ENCODE data around the gene FOXE1.

FOXE1 gene

DNA sequence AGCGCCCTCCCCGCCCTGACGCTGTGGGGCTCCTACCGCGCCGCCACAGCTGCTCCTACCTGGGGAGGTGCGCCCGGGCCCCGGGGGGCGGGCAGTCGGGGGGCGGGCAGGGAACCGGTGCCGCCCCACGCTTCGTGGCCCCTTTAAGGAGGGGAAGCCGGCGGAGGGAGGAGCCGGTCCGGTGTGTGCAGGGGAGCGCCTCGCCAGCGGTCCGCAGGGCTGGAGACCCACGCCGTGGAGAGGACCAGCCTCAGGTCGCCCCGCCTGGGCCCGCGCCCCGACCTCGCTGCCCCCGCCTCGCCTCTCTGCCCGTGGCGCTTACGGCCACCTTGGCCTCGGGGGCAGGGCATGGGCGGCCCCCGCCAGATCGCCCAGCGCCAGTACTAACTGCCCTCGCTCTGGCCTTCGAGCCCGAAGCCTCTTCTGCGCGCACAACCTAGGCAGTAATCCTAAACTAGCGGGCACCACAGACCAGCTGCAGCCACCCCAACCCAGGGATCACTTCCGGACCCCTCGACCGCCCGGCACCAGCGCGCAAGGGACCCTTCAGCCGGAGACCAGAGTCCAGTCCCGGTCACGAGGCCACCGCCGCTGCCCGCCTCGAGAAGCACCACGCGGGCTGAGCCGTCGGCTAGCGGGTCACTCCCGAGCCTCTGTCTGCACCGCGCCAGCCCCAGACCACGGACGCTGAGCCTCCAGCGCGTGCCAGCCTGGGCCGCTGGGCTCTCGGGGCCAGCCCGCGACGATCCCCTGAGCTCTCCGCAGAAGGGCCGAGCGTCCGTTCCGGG lies at the start of gene FOXE1:
TSS of gene FOXE1 (plus strand) at position 171 of the 788 bp plus-strand sequence. CDS start 689 bp downstream, outside the sequence.
- Histone ChIP-seq H3K4me3 (ENCODE audit: low read length in 2 of 2) (peak within 1 kb of the TSS; percentile 20 to 30), H3K9me3 (ENCODE audit: control insufficient read depth in 2 of 2, low read length in 2 of 2) (no peaks in the 10 kb centered on the region), H3K27ac (ENCODE audit: low read depth in 2 of 2, low read length in 2 of 2) (no peak within 1 kb of the TSS), H3K9ac (ENCODE audit: low read depth in 1 of 2, low read length in 2 of 2) (no peak within 1 kb of the TSS), H3K27me3 (ENCODE audit: control insufficient read depth in 2 of 2, insufficient read depth in 2 of 2, low read length in 2 of 2) (peaks cover 64% of the 10 kb centered on the region in 2 donors), H3K4me1 (ENCODE audit: control insufficient read depth in 2 of 2, insufficient read depth in 2 of 2, low read length in 2 of 2) (peaks cover 0 to 4% of the 10 kb centered on the region in 2 donors), H3K36me3 (ENCODE audit: control insufficient read depth in 2 of 2, insufficient read depth in 2 of 2, low read length in 2 of 2) (no peaks in the 10 kb centered on the region)

GRCh38 chr9:97804059-97804365 lies 49.0 kb upstream of the FOXE1 start:
- Histone ChIP-seq H3K9me3 (ENCODE audit: control insufficient read depth in 2 of 2, low read length in 2 of 2) (no peaks in the 10 kb centered on the region), H3K4me3 (ENCODE audit: low read length in 2 of 2) (peak overlapping the region; percentile 40 to 72), H3K4me1 (ENCODE audit: control insufficient read depth in 2 of 2, insufficient read depth in 2 of 2, low read length in 2 of 2) (peaks cover 0 to 2% of the 10 kb centered on the region in 2 donors), H3K9ac (ENCODE audit: low read depth in 1 of 2, low read length in 2 of 2) (no peak overlapping the region), H3K27me3 (ENCODE audit: control insufficient read depth in 2 of 2, insufficient read depth in 2 of 2, low read length in 2 of 2) (peaks cover 3 to 12% of the 10 kb centered on the region in 2 donors), H3K36me3 (ENCODE audit: control insufficient read depth in 2 of 2, insufficient read depth in 2 of 2, low read length in 2 of 2) (no peaks in the 10 kb centered on the region), H3K27ac (ENCODE audit: low read depth in 2 of 2, low read length in 2 of 2) (no peak overlapping the region)

- Histone ChIP-seq H3K9me3 (ENCODE audit: control insufficient read depth in 2 of 2, low read length in 2 of 2) (no peaks in the 10 kb centered on the region), H3K27ac (ENCODE audit: low read depth in 2 of 2, low read length in 2 of 2) (no peak overlapping the region), H3K9ac (ENCODE audit: low read depth in 1 of 2, low read length in 2 of 2) (no peak overlapping the region), H3K27me3 (ENCODE audit: control insufficient read depth in 2 of 2, insufficient read depth in 2 of 2, low read length in 2 of 2) (peaks cover 3 to 12% of the 10 kb centered on the region in 2 donors), H3K4me1 (ENCODE audit: control insufficient read depth in 2 of 2, insufficient read depth in 2 of 2, low read length in 2 of 2) (peaks cover 0 to 2% of the 10 kb centered on the region in 2 donors), H3K4me3 (ENCODE audit: low read length in 2 of 2) (no peak overlapping the region), H3K36me3 (ENCODE audit: control insufficient read depth in 2 of 2, insufficient read depth in 2 of 2, low read length in 2 of 2) (no peaks in the 10 kb centered on the region)
These were observed 46.3 kb upstream of the FOXE1 start for GRCh38 chr9:97806721-97807120.

- H3K27ac ChIP-seq (ENCODE audit: low read depth in 2 of 2, low read length in 2 of 2) = no peak overlapping the region
- H3K9ac ChIP-seq (ENCODE audit: low read depth in 1 of 2, low read length in 2 of 2) = no peak overlapping the region
- H3K4me3 ChIP-seq (ENCODE audit: low read length in 2 of 2) = no peak overlapping the region
- peaks cover 3 to 12% of the 10 kb centered on the region in 2 donors for H3K27me3 ChIP-seq (ENCODE audit: control insufficient read depth in 2 of 2, insufficient read depth in 2 of 2, low read length in 2 of 2)
- no peaks in the 10 kb centered on the region for H3K36me3 ChIP-seq (ENCODE audit: control insufficient read depth in 2 of 2, insufficient read depth in 2 of 2, low read length in 2 of 2)
- H3K4me1 ChIP-seq (ENCODE audit: control insufficient read depth in 2 of 2, insufficient read depth in 2 of 2, low read length in 2 of 2) = peaks cover 0 to 2% of the 10 kb centered on the region in 2 donors
- H3K9me3 ChIP-seq (ENCODE audit: control insufficient read depth in 2 of 2, low read length in 2 of 2) = no peaks in the 10 kb centered on the region
These were observed 45.3 kb upstream of the FOXE1 start for GRCh38 chr9:97807681-97808080.

DNA sequence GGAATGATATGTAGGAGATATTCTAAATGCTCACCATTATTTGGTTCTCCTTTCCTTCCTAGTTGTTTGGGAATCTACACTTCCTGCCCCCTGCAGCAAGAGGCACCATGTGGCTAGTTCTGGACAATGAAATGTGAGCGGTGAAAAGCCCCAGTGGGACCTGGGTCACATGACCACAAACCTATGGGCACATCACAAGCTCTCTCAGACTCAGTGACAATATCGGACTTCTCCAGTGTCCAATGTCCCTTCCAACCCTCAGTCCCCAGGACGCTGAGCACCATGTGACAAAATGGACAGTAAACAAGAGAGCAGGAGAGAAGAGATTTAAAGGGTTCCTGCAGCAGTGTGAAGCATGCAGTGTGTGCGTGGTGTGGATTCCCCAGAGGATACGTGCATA lies 44.6 kb upstream of the FOXE1 start:
- Histone ChIP-seq H3K27me3 (ENCODE audit: control insufficient read depth in 2 of 2, insufficient read depth in 2 of 2, low read length in 2 of 2) (peaks cover 3 to 12% of the 10 kb centered on the region in 2 donors), H3K4me3 (ENCODE audit: low read length in 2 of 2) (no peak overlapping the region), H3K4me1 (ENCODE audit: control insufficient read depth in 2 of 2, insufficient read depth in 2 of 2, low read length in 2 of 2) (no peaks in the 10 kb centered on the region), H3K36me3 (ENCODE audit: control insufficient read depth in 2 of 2, insufficient read depth in 2 of 2, low read length in 2 of 2) (no peaks in the 10 kb centered on the region), H3K9me3 (ENCODE audit: control insufficient read depth in 2 of 2, low read length in 2 of 2) (no peaks in the 10 kb centered on the region), H3K27ac (ENCODE audit: low read depth in 2 of 2, low read length in 2 of 2) (no peak overlapping the region), H3K9ac (ENCODE audit: low read depth in 1 of 2, low read length in 2 of 2) (no peak overlapping the region)

DNA sequence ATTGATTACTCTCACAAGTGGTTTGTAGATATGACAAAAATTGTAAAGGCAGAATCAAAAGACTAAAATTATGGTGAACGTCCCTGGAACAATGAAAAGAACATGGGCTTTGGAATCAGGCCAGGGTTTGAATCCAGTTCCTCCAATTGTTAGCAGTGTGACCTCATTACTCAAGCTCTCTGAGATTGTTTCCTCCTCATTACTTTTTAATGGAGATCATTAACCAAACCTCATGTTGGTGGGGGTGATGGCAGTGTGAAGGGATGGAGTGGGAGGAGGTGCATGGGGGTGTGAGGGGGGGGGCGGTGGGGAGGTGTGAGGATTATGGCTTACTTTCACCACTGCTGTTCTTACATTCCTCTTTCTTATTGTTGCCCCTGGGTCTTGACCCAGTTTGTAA lies 44.1 kb upstream of the FOXE1 start:
- Histone ChIP-seq H3K36me3 (ENCODE audit: control insufficient read depth in 2 of 2, insufficient read depth in 2 of 2, low read length in 2 of 2) (no peaks in the 10 kb centered on the region), H3K9ac (ENCODE audit: low read depth in 1 of 2, low read length in 2 of 2) (no peak overlapping the region), H3K4me1 (ENCODE audit: control insufficient read depth in 2 of 2, insufficient read depth in 2 of 2, low read length in 2 of 2) (no peaks in the 10 kb centered on the region), H3K4me3 (ENCODE audit: low read length in 2 of 2) (no peak overlapping the region), H3K9me3 (ENCODE audit: control insufficient read depth in 2 of 2, low read length in 2 of 2) (no peaks in the 10 kb centered on the region), H3K27me3 (ENCODE audit: control insufficient read depth in 2 of 2, insufficient read depth in 2 of 2, low read length in 2 of 2) (peaks cover 1 to 10% of the 10 kb centered on the region in 2 donors), H3K27ac (ENCODE audit: low read depth in 2 of 2, low read length in 2 of 2) (no peak overlapping the region)

DNA sequence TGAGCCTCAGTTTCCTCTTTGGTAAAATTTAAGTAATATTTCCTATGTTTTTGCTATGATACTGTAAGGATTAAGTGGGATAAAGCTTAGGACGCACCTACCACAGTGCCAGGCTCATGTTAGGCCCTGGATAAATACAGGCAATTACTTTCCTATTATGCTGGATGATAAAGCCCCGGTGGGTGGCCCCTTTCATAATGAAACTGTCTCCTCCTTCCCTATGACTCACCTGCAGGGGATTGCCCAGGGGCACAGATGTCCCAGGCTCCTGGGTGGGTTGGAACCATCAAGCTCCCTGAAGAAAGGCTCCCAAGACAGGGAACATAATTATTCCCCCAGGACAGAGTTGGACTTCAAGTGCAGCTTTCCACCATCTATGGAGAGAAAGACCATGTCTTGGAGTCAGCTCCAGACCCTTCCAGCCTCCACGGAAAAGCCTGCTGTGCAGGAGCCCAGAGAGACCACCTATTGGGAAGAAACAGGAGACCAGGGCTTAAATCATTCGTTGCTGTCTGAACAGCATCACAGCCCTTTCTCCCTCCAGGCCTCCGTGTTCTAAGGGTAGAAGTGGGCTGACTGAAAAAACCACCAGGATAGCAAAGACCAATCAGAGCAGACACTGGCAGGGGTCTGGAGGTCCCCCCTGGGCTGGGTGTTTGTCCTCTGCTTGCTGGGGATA lies 43.2 kb upstream of the FOXE1 start:
- H3K9me3 ChIP-seq (ENCODE audit: control insufficient read depth in 2 of 2, low read length in 2 of 2) = no peaks in the 10 kb centered on the region
- no peak overlapping the region for H3K9ac ChIP-seq (ENCODE audit: low read depth in 1 of 2, low read length in 2 of 2)
- H3K4me1 ChIP-seq (ENCODE audit: control insufficient read depth in 2 of 2, insufficient read depth in 2 of 2, low read length in 2 of 2) = no peaks in the 10 kb centered on the region
- no peak overlapping the region for H3K27ac ChIP-seq (ENCODE audit: low read depth in 2 of 2, low read length in 2 of 2)
- no peaks in the 10 kb centered on the region for H3K36me3 ChIP-seq (ENCODE audit: control insufficient read depth in 2 of 2, insufficient read depth in 2 of 2, low read length in 2 of 2)
- H3K4me3 ChIP-seq (ENCODE audit: low read length in 2 of 2) = no peak overlapping the region
- peaks cover 0 to 4% of the 10 kb centered on the region in 2 donors for H3K27me3 ChIP-seq (ENCODE audit: control insufficient read depth in 2 of 2, insufficient read depth in 2 of 2, low read length in 2 of 2)

GRCh38 chr9:97811533-97812246 lies 41.3 kb upstream of the FOXE1 start:
- no peak overlapping the region for H3K4me3 ChIP-seq (ENCODE audit: low read length in 2 of 2)
- no peaks in the 10 kb centered on the region for H3K9me3 ChIP-seq (ENCODE audit: control insufficient read depth in 2 of 2, low read length in 2 of 2)
- H3K36me3 ChIP-seq (ENCODE audit: control insufficient read depth in 2 of 2, insufficient read depth in 2 of 2, low read length in 2 of 2) = no peaks in the 10 kb centered on the region
- H3K27ac ChIP-seq (ENCODE audit: low read depth in 2 of 2, low read length in 2 of 2) = no peak overlapping the region
- H3K9ac ChIP-seq (ENCODE audit: low read depth in 1 of 2, low read length in 2 of 2) = no peak overlapping the region
- H3K4me1 ChIP-seq (ENCODE audit: control insufficient read depth in 2 of 2, insufficient read depth in 2 of 2, low read length in 2 of 2) = no peaks in the 10 kb centered on the region
- H3K27me3 ChIP-seq (ENCODE audit: control insufficient read depth in 2 of 2, insufficient read depth in 2 of 2, low read length in 2 of 2) = peaks cover 0 to under 1% of the 10 kb centered on the region in 2 donors

GRCh38 chr9:97812247-97812543 lies 40.8 kb upstream of the FOXE1 start:
- H3K9ac ChIP-seq (ENCODE audit: low read depth in 1 of 2, low read length in 2 of 2) = no peak overlapping the region
- H3K27ac ChIP-seq (ENCODE audit: low read depth in 2 of 2, low read length in 2 of 2) = no peak overlapping the region
- H3K27me3 ChIP-seq (ENCODE audit: control insufficient read depth in 2 of 2, insufficient read depth in 2 of 2, low read length in 2 of 2) = no peaks in the 10 kb centered on the region
- no peaks in the 10 kb centered on the region for H3K9me3 ChIP-seq (ENCODE audit: control insufficient read depth in 2 of 2, low read length in 2 of 2)
- H3K4me1 ChIP-seq (ENCODE audit: control insufficient read depth in 2 of 2, insufficient read depth in 2 of 2, low read length in 2 of 2) = no peaks in the 10 kb centered on the region
- no peaks in the 10 kb centered on the region for H3K36me3 ChIP-seq (ENCODE audit: control insufficient read depth in 2 of 2, insufficient read depth in 2 of 2, low read length in 2 of 2)
- no peak overlapping the region for H3K4me3 ChIP-seq (ENCODE audit: low read length in 2 of 2)

DNA sequence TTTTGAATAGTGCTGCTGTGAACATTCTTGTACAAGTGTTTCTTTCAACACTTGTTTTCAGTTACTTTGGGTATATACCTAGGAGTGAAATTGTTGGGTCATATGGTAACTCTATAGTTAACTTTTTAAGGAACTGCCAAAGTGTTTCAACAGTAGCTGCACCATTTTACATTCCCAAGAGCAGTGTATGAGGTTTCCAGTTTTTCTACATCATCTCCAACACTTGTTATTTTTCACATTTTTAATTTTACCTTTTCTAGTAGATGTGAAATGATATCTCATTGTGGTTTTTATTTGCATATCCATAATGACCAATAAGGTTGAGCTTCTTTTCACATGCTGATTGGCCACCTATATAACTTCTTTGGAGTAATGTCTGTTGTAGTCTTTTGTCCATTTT lies 40.0 kb upstream of the FOXE1 start:
- no peaks in the 10 kb centered on the region for H3K4me1 ChIP-seq (ENCODE audit: control insufficient read depth in 2 of 2, insufficient read depth in 2 of 2, low read length in 2 of 2)
- H3K9me3 ChIP-seq (ENCODE audit: control insufficient read depth in 2 of 2, low read length in 2 of 2) = no peaks in the 10 kb centered on the region
- H3K36me3 ChIP-seq (ENCODE audit: control insufficient read depth in 2 of 2, insufficient read depth in 2 of 2, low read length in 2 of 2) = no peaks in the 10 kb centered on the region
- no peak overlapping the region for H3K27ac ChIP-seq (ENCODE audit: low read depth in 2 of 2, low read length in 2 of 2)
- no peak overlapping the region for H3K4me3 ChIP-seq (ENCODE audit: low read length in 2 of 2)
- peaks cover 2 to 4% of the 10 kb centered on the region in 2 donors for H3K27me3 ChIP-seq (ENCODE audit: control insufficient read depth in 2 of 2, insufficient read depth in 2 of 2, low read length in 2 of 2)
- no peak overlapping the region for H3K9ac ChIP-seq (ENCODE audit: low read depth in 1 of 2, low read length in 2 of 2)

Measured in mucosa of rectum (tissue), 2 donors.